Measurements from ENCODE around the gene POTEH.
"Not testable (repeated sequence)": the region's sequence is repeated elsewhere in the genome, so short reads cannot be mapped to it uniquely, and the experiment has no call there.

- not testable (repeated sequence) for TF ChIP-seq EZH2 (IDR thresholded peaks at IDR 0.05; ENCODE audit: borderline replicate concordance, insufficient read depth, low read length, poor library complexity, severe bottlenecking); POLR2AphosphoS5 (IDR thresholded peaks at IDR 0.05); CTCF (IDR thresholded peaks at IDR 0.05; ENCODE audit: poor library complexity, severe bottlenecking); EP300 (conservative IDR thresholded peaks at IDR 0.05; ENCODE audit: poor library complexity, severe bottlenecking); MXI1 (conservative IDR thresholded peaks at IDR 0.05; ENCODE audit: poor library complexity, severe bottlenecking); RAD21 (conservative IDR thresholded peaks at IDR 0.05); REST (IDR thresholded peaks at IDR 0.05; ENCODE audit: borderline replicate concordance)
These were observed 24.3 kb downstream of the POTEH start for GRCh38 chr22:15714125-15714524.

Data from neural cell (in vitro differentiated cells).